SH-SY5Y (cell line): ENCODE measurements around the gene SIK3.

ENCODE experiments used
- GATA2 ChIP-seq: IDR thresholded peaks from 2 replicates; pipeline ENCODE4 v1.6.1; 2011; ENCODE audit warnings: mild to moderate bottlenecking, low read depth, low read length
- GATA3 ChIP-seq: IDR thresholded peaks from 2 replicates; pipeline ENCODE4 v1.6.1; 2011; ENCODE audit warnings: low read depth, mild to moderate bottlenecking, low read length, moderate library complexity

- TF ChIP-seq GATA3 = no peak
- no peak for TF ChIP-seq GATA2
Observed at GRCh38 chr11:116901211-116901610, 197.0 kb downstream of the SIK3 start.
